COLO829 (cell line): ENCODE measurements around the gene KCNE2.
"Not testable (repeated sequence)": the region's sequence is repeated elsewhere in the genome, so short reads cannot be mapped to it uniquely, and the experiment has no call there.

Experiments used
- DNase-seq: peaks from one replicate; pipeline ENCODE4 v3.0.0; 2012; ENCODE audit warnings: low spot score

Gene KCNE2

GRCh38 chr21:34407294-34407693 is 43.5 kb downstream of the KCNE2 start:
- DNase-seq, result not testable (repeated sequence)

- DNase-seq, result not testable (repeated sequence)
Measured at GRCh38 chr21:34417448-34418077, 53.8 kb downstream of the KCNE2 start.
